Neural cell (in vitro differentiated cells): ENCODE data around the gene ANKMY1. TPM values are rescaled to one million over a fixed set of nuclear protein-coding genes. Genes with fewer than 3 reads are reported as not detected.

Source experiments
- H2AFZ ChIP-seq: fragments of 200-600, 300-800 bp; sonication (generic), shearing (Covaris generic); 2 replicates; pipeline ENCODE4 v1.6.0; 2014; ENCODE audit warnings: low read depth, mild to moderate bottlenecking, antibody characterized with exemption, low read length, moderate library complexity
- H3F3A ChIP-seq: fragments of 200-600 bp; shearing (Covaris generic); 2 replicates; pipeline ENCODE4 v1.6.1; 2016; ENCODE audit warnings: mild to moderate bottlenecking, moderate library complexity, mixed read lengths, antibody characterized with exemption, low read length; ENCODE audit not compliant: insufficient read depth, poor library complexity, severe bottlenecking
- H3K27ac ChIP-seq: fragments of 200-600, 300-800 bp; sonication (generic), shearing (Covaris generic); 2 replicates; pipeline ENCODE4 v1.5.1; 2014; ENCODE audit warnings: mild to moderate bottlenecking, low read length, moderate library complexity
- H3K27me3 ChIP-seq: fragments of 300-800, 200-600 bp; sonication (generic), shearing (Covaris generic); 2 replicates; pipeline ENCODE4 v1.6.0; 2014; ENCODE audit warnings: mild to moderate bottlenecking, low read depth, low read length, moderate library complexity; ENCODE audit not compliant: insufficient read depth
- H3K36me3 ChIP-seq: fragments of 300-800, 200-600 bp; sonication (generic), shearing (Covaris generic); 2 replicates; pipeline ENCODE4 v1.5.1; 2014; ENCODE audit warnings: mild to moderate bottlenecking, antibody characterized with exemption, low read length, moderate library complexity; ENCODE audit not compliant: insufficient read depth
- H3K4me2 ChIP-seq: fragments of 300-800, 200-600 bp; sonication (generic), shearing (Covaris generic); 2 replicates; pipeline ENCODE4 v1.6.0; 2014; ENCODE audit warnings: mild to moderate bottlenecking, low read length
- H3K4me3 ChIP-seq: fragments of 300-800, 200-600 bp; sonication (generic), shearing (Covaris generic); 2 replicates; pipeline ENCODE4 v1.5.1; 2014; ENCODE audit warnings: mild to moderate bottlenecking, low read length, moderate library complexity
- H3K79me2 ChIP-seq: fragments of 200-600 bp; shearing (Covaris generic); replicated peaks from 2 replicates; pipeline ENCODE4 v1.6.0; 2014; ENCODE audit warnings: mild to moderate bottlenecking, low read length, moderate library complexity; ENCODE audit not compliant: insufficient read depth
- H3K9ac ChIP-seq: fragments of 300-800, 200-600 bp; sonication (generic), shearing (Covaris generic); 2 replicates; pipeline ENCODE4 v1.6.1; 2016; ENCODE audit warnings: mild to moderate bottlenecking, low read length, mixed read lengths
- H3K9me2 ChIP-seq: fragments of 200-600 bp; shearing (Covaris generic); 2 replicates; pipeline ENCODE4 v1.6.1; 2016; ENCODE audit warnings: mild to moderate bottlenecking, low read length, mixed read lengths; ENCODE audit not compliant: insufficient read depth
- H3K9me3 ChIP-seq: fragments of 200-600, 300-800 bp; sonication (generic), shearing (Covaris generic); 2 replicates; pipeline ENCODE4 v1.6.1; 2016; ENCODE audit warnings: mild to moderate bottlenecking, mixed run types, low read length, moderate library complexity, mixed read lengths
- H4K20me1 ChIP-seq: fragments of 200-600 bp; shearing (Covaris generic); 2 replicates; pipeline ENCODE4 v1.6.1; 2016; ENCODE audit warnings: mild to moderate bottlenecking, mixed run types; ENCODE audit not compliant: insufficient read depth
- EP300 ChIP-seq: fragments of 450-650 bp; conservative IDR thresholded peaks from 2 replicates; pipeline ENCODE4 v1.6.1; 2014; ENCODE audit warnings: antibody characterized with exemption, mild to moderate bottlenecking, moderate library complexity; ENCODE audit not compliant: poor library complexity, severe bottlenecking
- EZH2 ChIP-seq: fragments of 200-600, 300-800 bp; shearing (Covaris generic), sonication (generic); IDR thresholded peaks from 2 replicates; pipeline ENCODE4 v1.6.1; 2014; ENCODE audit warnings: antibody characterized with exemption, low read length, borderline replicate concordance, mild to moderate bottlenecking; ENCODE audit not compliant: insufficient read depth, poor library complexity, severe bottlenecking
- MXI1 ChIP-seq: fragments of 450-650 bp; conservative IDR thresholded peaks from 2 replicates; pipeline ENCODE4 v1.6.1; 2014; ENCODE audit warnings: antibody characterized with exemption, mild to moderate bottlenecking; ENCODE audit not compliant: poor library complexity, severe bottlenecking
- POLR2AphosphoS5 ChIP-seq: IDR thresholded peaks from 2 replicates; pipeline ENCODE4 v1.6.1; 2012
- RAD21 ChIP-seq: fragments of 450-650 bp; conservative IDR thresholded peaks from 2 replicates; pipeline ENCODE4 v1.6.1; 2014; ENCODE audit warnings: antibody characterized with exemption, mild to moderate bottlenecking, moderate library complexity
- REST ChIP-seq: IDR thresholded peaks from 2 replicates; pipeline ENCODE4 v1.6.1; 2012; ENCODE audit warnings: borderline replicate concordance
- SMC3 ChIP-seq: fragments of 450-650 bp; conservative IDR thresholded peaks from 2 replicates; pipeline ENCODE4 v1.6.1; 2014; ENCODE audit warnings: antibody characterized with exemption, mild to moderate bottlenecking, moderate library complexity; ENCODE audit not compliant: poor library complexity
- TAF1 ChIP-seq: IDR thresholded peaks from 2 replicates; pipeline ENCODE4 v1.6.1; 2012; ENCODE audit warnings: low read depth
- polyA plus RNA-seq: library from polyadenylated mRNA; depleted of rRNA; stranded (reverse); fragments of >200 nt; gene quantifications from 2 replicates; pipeline ENCODE4 v1.2.3, GENCODE V29; 2014
- TF ChIP-seq, protein P1 (sequence below): fragments of 450-650 bp; IDR thresholded peaks from 2 replicates; pipeline ENCODE4 v1.5.1; 2014; ENCODE audit warnings: antibody characterized with exemption, mild to moderate bottlenecking, moderate library complexity; ENCODE audit not compliant: poor library complexity, severe bottlenecking

The ANKMY1 gene
- polyA plus RNA-seq, 1 donor from 2014 or later: 6.6 TPM

GRCh38 chr2:240560084-240560479, 2.3 kb upstream of the ANKMY1 start, which contains the start of gene DUSP28:
TSS of gene DUSP28 (plus strand) at chr2:240560357. CDS start at chr2:240560685, 328 bp downstream.
- peak within 1 kb of the TSS; percentile 92 for H3K27ac ChIP-seq
- no peaks in the 10 kb centered on the region for H3K79me2 ChIP-seq
- H4K20me1 ChIP-seq: no peaks in the 10 kb centered on the region
- H3K9me3 ChIP-seq: no peaks in the 10 kb centered on the region
- peak within 1 kb of the TSS; percentile 91 for H3K4me3 ChIP-seq
- no peaks in the 10 kb centered on the region for H3K27me3 ChIP-seq
- peak within 1 kb of the TSS; percentile 57 for H3K4me2 ChIP-seq
- H3K36me3 ChIP-seq: no peaks in the 10 kb centered on the region
- TF ChIP-seq REST: no peak
- TF ChIP-seq EP300: no peak
- no peak for TF ChIP-seq EZH2
- no peak for TF ChIP-seq TAF1
- no peak for TF ChIP-seq SMC3
- TF ChIP-seq, protein P1, sequence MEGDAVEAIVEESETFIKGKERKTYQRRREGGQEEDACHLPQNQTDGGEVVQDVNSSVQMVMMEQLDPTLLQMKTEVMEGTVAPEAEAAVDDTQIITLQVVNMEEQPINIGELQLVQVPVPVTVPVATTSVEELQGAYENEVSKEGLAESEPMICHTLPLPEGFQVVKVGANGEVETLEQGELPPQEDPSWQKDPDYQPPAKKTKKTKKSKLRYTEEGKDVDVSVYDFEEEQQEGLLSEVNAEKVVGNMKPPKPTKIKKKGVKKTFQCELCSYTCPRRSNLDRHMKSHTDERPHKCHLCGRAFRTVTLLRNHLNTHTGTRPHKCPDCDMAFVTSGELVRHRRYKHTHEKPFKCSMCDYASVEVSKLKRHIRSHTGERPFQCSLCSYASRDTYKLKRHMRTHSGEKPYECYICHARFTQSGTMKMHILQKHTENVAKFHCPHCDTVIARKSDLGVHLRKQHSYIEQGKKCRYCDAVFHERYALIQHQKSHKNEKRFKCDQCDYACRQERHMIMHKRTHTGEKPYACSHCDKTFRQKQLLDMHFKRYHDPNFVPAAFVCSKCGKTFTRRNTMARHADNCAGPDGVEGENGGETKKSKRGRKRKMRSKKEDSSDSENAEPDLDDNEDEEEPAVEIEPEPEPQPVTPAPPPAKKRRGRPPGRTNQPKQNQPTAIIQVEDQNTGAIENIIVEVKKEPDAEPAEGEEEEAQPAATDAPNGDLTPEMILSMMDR: no peak
- TF ChIP-seq POLR2AphosphoS5: peak; percentile 54
- peak; percentile 89 for TF ChIP-seq MXI1
- TF ChIP-seq RAD21: no peak
- H3F3A ChIP-seq: no peaks in the 10 kb centered on the region
- peak within 1 kb of the TSS; percentile 91 for H3K9ac ChIP-seq
- no peaks in the 10 kb centered on the region for H3K9me2 ChIP-seq
- peak within 1 kb of the TSS; percentile 40 for H2AFZ ChIP-seq

DNA sequence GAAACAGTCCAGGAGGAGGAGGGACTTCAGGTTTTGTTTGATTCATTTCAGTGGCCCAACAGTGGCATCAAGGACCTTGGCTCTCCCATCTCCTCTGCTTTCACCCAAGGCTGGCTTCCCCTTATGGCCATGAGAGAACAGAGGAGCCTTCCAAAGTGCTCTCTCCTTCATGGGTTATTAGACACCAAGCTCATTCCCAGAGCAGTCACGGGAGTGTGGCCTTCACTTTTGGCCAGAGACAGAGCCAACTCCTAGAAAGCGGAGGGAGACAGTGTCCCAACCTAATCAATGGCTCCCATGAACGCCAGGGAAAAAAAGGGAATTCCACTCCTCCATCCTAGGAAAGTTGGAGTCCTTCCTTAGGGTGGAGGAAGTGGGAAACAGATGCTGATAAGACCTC, 1.5 kb upstream of the ANKMY1 start:
- H3K9ac ChIP-seq: no peak overlapping the region
- TF ChIP-seq POLR2AphosphoS5: no peak
- no peak for TF ChIP-seq EP300
- no peak for TF ChIP-seq EZH2
- TF ChIP-seq, protein P1: no peak
- TF ChIP-seq SMC3: no peak
- no peak for TF ChIP-seq TAF1
- no peak for TF ChIP-seq MXI1
- TF ChIP-seq RAD21: no peak
- no peak for TF ChIP-seq REST
- H3K9me2 ChIP-seq: no peaks in the 10 kb centered on the region
- no peak overlapping the region for H2AFZ ChIP-seq
- H4K20me1 ChIP-seq: no peaks in the 10 kb centered on the region
- no peaks in the 10 kb centered on the region for H3F3A ChIP-seq
- H3K36me3 ChIP-seq: no peaks in the 10 kb centered on the region
- H3K9me3 ChIP-seq: no peaks in the 10 kb centered on the region
- no peaks in the 10 kb centered on the region for H3K27me3 ChIP-seq
- no peak overlapping the region for H3K4me2 ChIP-seq
- H3K79me2 ChIP-seq: no peaks in the 10 kb centered on the region
- H3K4me3 ChIP-seq: peak overlapping the region; percentile 91
- H3K27ac ChIP-seq: no peak overlapping the region
